ENCODE results near the gene INPP5A.

INPP5A gene

DNA sequence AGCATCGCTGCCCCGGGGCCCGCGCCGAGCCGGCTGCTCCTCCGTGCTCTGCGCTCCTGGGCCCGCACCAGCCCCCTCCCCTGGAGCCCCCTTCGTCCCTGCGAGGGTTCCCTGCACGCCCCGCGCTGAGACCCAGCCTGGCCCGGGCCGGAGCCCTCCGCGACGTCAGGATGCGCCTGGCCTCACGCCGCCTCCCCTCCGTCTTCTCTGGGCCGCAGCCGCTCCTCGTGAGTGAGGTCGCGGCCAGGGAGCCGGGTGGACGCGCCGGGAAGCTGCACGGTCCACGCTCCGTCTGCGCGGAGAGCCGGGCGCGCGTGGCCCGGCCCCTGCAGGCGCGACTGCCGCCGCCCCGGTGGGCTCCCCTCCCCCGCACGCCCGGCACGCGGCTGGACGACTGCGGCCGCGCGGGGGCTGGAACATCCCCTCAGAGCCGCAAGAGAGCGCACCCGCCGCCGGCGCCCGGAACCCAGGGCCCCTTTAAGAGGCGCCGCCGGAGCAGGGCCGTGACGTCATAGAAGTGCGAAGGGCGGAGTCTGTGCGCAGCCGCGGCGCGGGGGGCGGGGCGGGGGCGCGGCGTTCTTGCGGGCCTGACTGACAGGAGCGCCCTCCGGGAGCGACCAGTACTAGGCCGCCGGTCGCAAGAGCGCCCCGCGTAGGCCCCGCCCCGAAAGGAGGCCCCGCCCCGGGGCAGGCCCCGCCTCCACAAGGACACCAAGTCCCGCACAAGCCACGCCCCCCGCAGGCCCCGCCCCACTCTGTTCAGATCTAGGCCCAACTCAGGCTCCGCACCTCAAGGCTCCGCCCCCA is 507 bp upstream of the INPP5A start:
- peak; percentile 100 for DNase-seq

- DNase-seq: peak in 1 of 2 experiments; percentile 15
Observed at GRCh38 chr10:132538031-132538789, 623 bp downstream of the INPP5A start.

DNA sequence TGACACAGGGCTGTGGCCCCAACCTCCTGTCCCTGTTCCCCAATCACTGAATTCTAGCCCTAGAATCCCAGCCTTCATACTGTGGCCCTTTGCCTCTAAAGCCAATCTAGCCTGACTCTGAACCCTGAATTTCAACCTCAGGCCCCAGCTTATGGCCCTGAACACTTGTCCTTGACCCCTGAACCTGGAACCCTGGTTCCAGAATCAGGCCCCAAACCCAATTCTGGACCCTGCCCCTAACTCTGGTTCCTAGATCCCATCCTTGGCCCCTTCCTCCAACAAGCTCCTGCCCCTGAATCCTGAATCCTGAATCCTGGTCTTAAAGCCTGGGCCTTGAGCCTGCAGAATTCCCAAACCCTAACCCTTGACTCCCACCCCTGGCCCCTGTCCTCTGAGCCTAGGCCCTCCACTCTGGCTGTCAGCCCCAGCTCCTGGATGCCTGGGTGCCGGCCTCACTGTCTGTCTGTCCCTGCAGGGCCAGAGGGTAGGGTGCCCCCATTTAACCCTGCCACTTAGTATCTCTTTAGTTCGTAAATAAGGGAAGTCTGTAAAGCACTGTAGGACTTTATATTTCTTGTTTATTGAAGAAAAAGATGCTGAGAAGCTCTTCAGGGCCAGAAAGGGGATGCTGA is 1.3 kb downstream of the INPP5A start:
- no peak for DNase-seq

DNA sequence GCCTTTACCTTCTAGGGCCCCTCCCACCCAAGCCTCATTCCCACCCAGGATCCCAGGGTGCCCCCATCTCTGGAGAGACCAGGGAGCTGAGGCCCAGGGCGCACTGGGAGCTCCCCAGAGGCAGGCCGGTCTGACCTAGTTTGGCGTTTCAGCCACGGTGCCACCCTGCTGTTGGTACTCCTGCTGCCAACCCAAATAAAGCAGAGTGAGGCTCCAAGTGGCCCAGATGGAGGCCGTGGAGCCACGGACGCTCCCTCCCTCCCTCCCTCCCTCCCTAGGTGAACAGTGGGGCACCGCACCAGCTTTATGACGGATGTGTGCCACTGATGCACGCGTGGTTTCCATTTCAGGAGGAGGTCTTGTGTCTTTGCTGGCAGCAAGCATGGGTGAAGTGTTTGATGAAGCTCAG is 1.8 kb downstream of the INPP5A start:
- DNase-seq: peak; percentile 41 to 50

- DNase-seq: peak in 1 of 2 experiments; percentile 36
Observed at GRCh38 chr10:132539894-132540293, 2.3 kb downstream of the INPP5A start.

- DNase-seq: no peak
Observed at GRCh38 chr10:132540456-132540855, 2.9 kb downstream of the INPP5A start.

DNA sequence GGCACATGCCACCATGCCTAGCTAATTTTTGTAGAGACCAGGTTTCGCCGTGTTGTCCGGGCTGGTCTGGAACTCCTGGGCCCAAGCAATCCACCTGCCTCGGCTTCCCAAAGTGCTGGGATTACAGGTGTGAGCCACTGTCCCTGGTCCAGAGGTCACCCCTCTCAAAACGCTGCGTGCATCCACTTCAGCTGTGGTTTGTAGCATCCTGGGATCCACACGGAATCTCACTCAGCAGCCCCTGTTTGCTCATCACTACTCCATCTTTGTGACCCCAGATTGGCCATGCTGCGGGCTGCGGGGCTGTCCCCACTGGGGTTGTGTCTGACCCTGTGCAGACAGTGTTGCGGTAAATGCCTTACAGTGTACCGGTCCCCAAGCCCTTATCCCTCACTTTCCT is 3.5 kb downstream of the INPP5A start:
- no peak for DNase-seq

- peak in 1 of 2 experiments; percentile 34 for DNase-seq
Observed at GRCh38 chr10:132541601-132542011, 4.0 kb downstream of the INPP5A start.

DNA sequence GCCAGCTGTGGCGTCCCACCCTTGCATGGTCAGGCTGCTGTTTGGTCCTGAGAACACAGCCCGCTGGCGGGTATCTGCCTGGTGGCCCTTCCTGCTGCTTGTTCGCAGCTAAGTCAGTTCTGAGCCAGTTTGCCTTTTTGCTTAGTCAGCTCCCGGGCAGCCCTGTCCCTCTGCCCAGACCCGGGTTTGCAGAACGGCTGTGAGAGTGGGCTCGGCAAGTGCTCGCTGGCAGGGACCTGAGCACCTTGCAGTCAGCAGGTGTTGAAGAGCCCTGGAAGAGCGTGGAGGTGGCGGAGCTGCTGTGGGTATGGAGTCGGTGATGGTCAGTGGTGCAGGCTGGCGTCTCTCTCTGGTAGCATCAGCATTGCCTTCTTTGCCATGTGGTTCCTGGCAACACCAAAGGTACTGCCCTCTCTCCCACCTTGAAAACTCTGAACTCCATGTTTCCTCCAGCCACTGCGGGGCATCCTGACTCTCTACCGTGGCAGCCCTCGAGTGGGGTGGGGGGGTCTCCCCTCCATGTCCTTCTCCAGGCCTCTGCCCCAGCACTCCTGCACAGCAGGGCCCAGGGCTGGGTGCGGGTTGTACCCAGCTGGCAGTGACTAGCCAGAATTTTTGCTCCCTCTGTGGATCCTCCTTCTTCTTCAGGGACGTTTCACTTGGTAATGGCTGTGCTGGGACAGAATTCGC is 4.6 kb downstream of the INPP5A start:
- DNase-seq: no peak

GRCh38 chr10:132542819-132543218 is 5.2 kb downstream of the INPP5A start:
- no peak for DNase-seq

DNA sequence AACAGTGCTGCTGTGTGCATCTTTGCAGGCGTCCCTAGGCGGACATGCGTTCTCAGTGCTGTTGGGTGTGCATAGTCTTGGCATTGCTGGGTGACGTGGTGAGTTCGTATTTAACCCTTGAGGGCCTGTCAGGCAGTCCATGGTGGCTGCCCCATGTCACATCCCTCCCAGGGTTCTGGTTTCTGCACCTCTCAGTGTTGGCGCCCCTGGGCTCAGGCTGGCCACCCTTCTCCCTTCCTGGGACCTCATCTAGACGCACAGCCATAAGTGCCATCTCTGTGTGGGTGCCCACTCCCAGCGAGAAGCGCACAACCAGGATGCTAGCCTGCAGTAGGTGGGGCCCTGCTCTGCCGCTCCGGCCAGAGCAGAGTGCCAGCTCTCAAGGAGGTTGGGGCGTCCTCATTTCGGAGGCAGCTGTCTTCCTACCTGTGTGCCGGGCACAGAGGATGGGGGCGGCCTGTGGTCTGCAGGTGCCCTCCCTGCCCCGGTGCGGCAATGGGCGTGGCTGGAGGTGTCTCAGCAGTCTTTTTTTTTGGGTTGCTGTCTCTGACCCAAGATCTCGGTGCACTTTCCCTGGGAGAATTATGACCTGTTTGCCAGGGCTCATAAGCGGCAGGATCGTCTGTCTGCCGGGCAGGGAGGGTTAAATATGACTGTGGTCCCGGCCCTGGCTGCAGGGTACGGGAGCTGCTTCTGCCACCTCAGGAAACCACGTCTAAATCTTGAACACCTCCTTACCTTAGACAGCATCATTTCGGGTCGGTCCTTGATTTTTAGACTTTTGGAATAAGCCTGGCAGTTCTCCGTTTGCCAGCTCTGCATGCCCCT is 6.5 kb downstream of the INPP5A start:
- DNase-seq: no peak

DNA sequence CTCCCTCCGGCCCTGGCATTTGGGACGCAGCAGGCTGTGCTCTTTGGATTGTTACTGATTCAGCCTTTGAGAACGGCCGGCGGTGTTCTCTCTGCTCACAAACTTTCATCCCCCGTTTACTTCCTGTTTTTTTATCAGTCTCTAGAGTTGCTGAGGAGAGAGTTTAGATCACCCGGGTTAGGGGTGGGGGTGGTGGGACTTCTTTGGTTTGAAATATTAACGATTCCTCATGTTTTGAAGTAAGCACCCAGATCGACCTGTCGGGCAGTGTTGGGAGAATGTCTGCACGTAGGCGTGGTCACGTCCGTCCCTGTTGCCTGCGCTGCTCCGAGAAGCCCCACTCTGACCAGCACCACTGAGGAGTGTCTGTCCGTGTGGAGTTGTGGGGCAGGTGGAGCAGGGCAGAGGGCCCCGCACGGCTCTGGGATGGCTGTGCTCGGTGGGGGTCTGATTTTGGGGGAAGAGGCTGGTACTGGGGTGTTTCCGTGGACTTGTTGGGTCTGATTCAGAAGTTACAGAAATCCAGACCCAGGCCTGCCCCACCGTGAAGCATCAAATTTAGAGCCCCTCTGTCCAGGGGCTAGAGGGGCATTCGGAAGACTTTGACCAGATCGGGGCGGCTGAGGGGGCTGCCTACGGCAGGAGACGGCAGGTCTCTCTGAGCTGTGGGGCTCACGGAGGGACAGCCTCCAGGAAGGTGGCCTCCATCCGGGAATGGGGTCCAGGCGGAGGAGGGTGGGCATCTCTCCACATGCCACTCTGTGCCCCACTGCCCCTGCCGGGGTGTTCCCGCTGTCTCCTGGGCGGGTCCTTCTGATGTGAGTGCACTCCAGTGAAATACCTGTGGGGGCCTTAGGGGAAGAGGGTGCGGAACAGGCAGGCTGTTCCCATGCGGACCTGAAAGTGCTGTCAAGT is 7.4 kb downstream of the INPP5A start:
- no peak for DNase-seq

DNA sequence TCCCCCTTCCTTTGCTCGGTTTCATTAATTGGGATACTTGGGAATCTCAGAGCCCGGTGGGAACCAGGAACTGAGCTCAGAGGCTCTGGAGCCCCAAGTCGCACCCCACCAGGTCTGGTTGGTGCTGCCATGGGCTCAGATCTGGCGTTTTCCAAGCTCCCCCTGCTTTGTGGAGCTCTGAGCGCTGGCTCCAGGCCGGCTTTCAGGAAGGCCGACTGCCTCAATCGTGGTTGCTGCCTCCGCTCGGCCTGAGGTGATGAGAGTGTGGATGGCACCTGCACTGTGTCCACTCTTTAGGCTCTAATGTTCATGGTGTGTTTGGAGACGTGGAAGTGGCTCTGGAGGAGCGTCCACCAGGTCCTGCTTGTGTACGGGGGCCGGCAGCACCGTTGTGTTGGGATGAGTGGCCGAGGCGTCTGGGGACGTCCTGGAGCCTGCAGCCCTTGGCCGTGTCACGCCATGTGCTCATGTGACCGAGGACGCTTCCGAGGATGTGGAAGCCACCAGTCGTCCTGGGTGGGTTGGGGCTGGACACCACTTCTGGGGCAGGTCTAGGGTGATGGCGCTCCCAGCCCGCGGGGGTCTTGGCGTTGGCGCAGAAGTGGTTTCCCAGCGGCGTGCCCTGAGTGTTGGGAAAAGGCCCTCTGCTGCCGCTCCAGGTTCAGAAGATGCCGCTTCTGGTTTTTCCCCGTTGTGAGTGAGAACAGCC is 8.2 kb downstream of the INPP5A start:
- DNase-seq: no peak

DNA sequence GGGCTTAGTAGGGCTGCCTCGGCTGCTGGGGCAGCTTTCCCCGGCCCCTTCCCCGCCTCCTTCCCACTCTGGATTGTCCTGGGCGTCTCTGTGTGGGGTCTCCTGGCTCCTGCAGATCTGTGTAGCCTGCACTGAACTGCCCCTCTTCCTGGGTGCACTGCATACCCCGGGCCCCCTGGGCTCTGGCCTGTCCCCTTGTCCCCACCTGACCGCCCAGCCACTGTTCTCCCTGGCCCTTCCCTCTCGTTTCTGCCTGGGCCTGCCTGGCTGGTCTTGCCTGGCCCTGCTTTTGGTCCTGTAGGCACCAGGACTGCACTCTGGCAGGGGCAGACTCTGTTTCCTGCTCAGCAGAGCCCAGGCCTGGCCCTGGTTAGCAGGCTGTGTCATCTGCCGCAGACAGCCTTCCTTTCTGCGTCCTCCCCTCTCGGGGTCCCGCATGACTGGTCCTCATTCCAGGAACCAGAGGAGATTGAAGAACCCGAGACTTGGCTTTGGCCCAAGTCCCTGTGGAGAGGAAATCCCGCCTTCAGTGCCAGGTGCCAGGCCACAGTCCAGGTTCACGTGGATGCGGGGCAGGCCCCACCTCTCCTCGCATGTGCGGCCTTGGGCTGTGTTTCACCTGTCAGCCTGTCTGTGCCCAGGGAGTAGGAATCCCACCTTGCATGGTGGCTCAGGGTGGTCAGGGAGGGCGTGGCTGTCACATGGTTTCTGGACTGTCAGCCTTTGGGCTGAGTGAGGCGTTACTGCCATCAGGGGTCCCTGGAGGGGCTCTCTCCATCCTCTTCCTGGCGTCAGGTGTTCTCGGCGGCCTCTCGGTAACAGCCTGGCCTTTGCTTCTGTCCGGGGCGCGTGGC is 9.2 kb downstream of the INPP5A start:
- no peak for DNase-seq

- peak in 1 of 2 experiments; percentile 36 for DNase-seq
Observed at GRCh38 chr10:132547421-132547861, 9.9 kb downstream of the INPP5A start.

- DNase-seq: no peak
Observed at GRCh38 chr10:132548106-132548823, 10.7 kb downstream of the INPP5A start.

DNA sequence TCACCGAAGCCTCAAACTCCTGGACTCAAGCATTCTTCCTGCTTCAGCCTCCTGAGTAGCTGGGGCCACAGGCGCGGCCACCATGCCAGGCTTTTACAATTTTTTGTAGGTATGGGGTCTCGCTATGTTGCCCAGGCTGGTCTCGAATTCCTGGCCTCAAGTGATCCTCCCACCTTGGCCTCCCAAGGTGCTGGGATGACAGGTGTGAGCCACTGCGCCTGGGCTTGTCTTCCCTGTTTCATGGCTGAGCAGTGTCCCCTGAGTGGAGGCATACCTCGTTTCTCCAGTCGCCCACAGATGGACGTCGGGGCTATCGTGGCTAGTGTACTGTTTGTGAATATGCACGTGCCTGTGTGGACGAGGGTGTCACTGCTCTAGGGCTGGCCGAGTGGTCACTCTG is 11.3 kb downstream of the INPP5A start:
- DNase-seq: no peak

DNA sequence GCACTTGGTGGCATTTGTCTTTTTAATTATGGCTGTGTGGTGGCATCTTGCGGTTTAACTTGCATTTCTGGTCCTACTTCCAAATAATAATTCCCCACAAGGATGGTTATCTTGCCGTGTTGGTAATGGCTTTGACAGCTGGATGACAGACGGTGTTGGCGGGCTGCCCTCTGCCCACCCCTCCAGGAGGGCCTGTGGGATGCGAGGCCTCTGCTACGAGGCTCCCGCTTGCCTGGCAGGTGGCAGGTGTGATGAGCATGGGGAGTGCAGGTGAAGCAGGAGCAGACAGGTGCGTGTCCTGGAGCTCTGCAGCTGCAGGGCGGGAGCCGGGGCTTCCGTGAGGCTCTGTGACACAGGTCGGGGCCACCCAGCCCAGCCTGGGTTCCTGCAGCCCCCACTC is 11.8 kb downstream of the INPP5A start:
- no peak for DNase-seq

Measured in activated CD4-positive, alpha-beta T cell treated with anti-CD3 and anti-CD28 coated beads, Interleukin-2, amount 50 U/mL, for 48 hours (primary cell).